GM12865 (cell line): ENCODE measurements around the gene SOX30.

Source experiments
- DNase-seq: peaks from one replicate; pipeline ENCODE4 v3.0.0; 2010; ENCODE audit warnings: low read depth
- H3K4me3 ChIP-seq: 2 replicates; pipeline ENCODE4 v1.5.1; 2011; ENCODE audit warnings: mild to moderate bottlenecking, low read depth, low read length, control low read depth
- CTCF ChIP-seq: IDR thresholded peaks from 2 replicates; pipeline ENCODE4 v1.5.1; 2011; ENCODE audit warnings: low read length, control low read depth, low read depth, inconsistent platforms; ENCODE audit not compliant: insufficient read depth; ENCODE audit errors: missing control alignments

Gene SOX30

GRCh38 chr5:157658893-157659292, 6.7 kb upstream of the SOX30 start:
- no peak overlapping the region for H3K4me3 ChIP-seq
- DNase-seq, result no peak
- no peak for TF ChIP-seq CTCF

GRCh38 chr5:157657516-157657915, 5.3 kb upstream of the SOX30 start:
- TF ChIP-seq CTCF, result no peak
- H3K4me3 ChIP-seq, result no peak overlapping the region
- DNase-seq, result no peak

GRCh38 chr5:157651623-157652376, 438 bp downstream of the SOX30 start:
- H3K4me3 ChIP-seq, result peak overlapping the region; percentile 41; the same call in 1 of the 2 replicates
- peak; percentile 27 for TF ChIP-seq CTCF
- peak; percentile 86 for DNase-seq

GRCh38 chr5:157650991-157651611, 1.1 kb downstream of the SOX30 start:
- no peak for DNase-seq

GRCh38 chr5:157649101-157649500, 3.1 kb downstream of the SOX30 start:
- TF ChIP-seq CTCF, result no peak
- no peak for DNase-seq
- H3K4me3 ChIP-seq, result no peak overlapping the region

More at GRCh38 chr5:157650991-157651611, 1.1 kb downstream of the SOX30 start:
- H3K4me3 ChIP-seq, result no peak overlapping the region
- TF ChIP-seq CTCF, result no peak

- no peak for DNase-seq
- TF ChIP-seq CTCF, result no peak
- H3K4me3 ChIP-seq, result no peak overlapping the region
Observed at GRCh38 chr5:157648275-157648990, 3.8 kb downstream of the SOX30 start.
